Osteoblast (primary cell): Measurements from ENCODE around the gene GRIK2. TPM values are rescaled to one million over a fixed set of nuclear protein-coding genes. Genes with fewer than 3 reads are reported as not detected.

Experiments
- DNase-seq: peaks from one replicate; pipeline ENCODE4 v3.0.0; 2011; ENCODE audit warnings: low spot score, mixed read lengths; ENCODE audit not compliant: insufficient read length; ENCODE audit errors: missing footprints
- H2AFZ ChIP-seq: 2 replicates; pipeline ENCODE4 v1.6.0; 2011; ENCODE audit warnings: mild to moderate bottlenecking, low read length
- H3K27ac ChIP-seq: 2 replicates; pipeline ENCODE4 v1.5.1; 2011; ENCODE audit warnings: mild to moderate bottlenecking, low read depth, low read length, moderate library complexity
- H3K27me3 ChIP-seq: 2 replicates; pipeline ENCODE4 v1.6.0; 2012; ENCODE audit warnings: mild to moderate bottlenecking, control low read depth, inconsistent platforms, low read length, moderate library complexity; ENCODE audit not compliant: insufficient read depth
- H3K36me3 ChIP-seq: 2 replicates; pipeline ENCODE4 v1.5.1; 2011; ENCODE audit warnings: mild to moderate bottlenecking, low read length, control low read depth, moderate library complexity; ENCODE audit not compliant: insufficient read depth
- H3K4me1 ChIP-seq: 2 replicates; pipeline ENCODE4 v1.5.1; 2011; ENCODE audit warnings: mild to moderate bottlenecking, low read length, control low read depth, moderate library complexity; ENCODE audit not compliant: insufficient read depth
- H3K4me2 ChIP-seq: 2 replicates; pipeline ENCODE4 v1.6.0; 2011; ENCODE audit warnings: mild to moderate bottlenecking, low read length; ENCODE audit not compliant: insufficient read depth
- H3K4me3 ChIP-seq: fragments of 200-600 bp; sonication (generic); 3 replicates; pipeline ENCODE4 v1.5.1; 2012; ENCODE audit warnings: mild to moderate bottlenecking, low read length, inconsistent platforms; ENCODE audit not compliant: insufficient read depth
- H3K79me2 ChIP-seq: 2 replicates; pipeline ENCODE4 v1.6.0; 2012; ENCODE audit warnings: mild to moderate bottlenecking, low read length, control low read depth, inconsistent platforms; ENCODE audit not compliant: insufficient read depth
- H3K9me3 ChIP-seq: 2 replicates; pipeline ENCODE4 v1.5.1; 2011; ENCODE audit warnings: low read depth, low read length, control low read depth
- H4K20me1 ChIP-seq: 2 replicates; pipeline ENCODE4 v1.6.0; 2012; ENCODE audit warnings: mild to moderate bottlenecking, low read length, control low read depth; ENCODE audit not compliant: insufficient read depth
- total RNA-seq: library from RNA; depleted of rRNA; stranded (reverse); fragments of >200 nt; gene quantifications from 2 replicates; pipeline ENCODE4 v1.2.3, GENCODE V29; 2012
- TF ChIP-seq, protein P1 (sequence below): IDR thresholded peaks from 2 replicates; pipeline ENCODE4 v1.5.1; 2011; ENCODE audit warnings: mild to moderate bottlenecking, low read depth, low read length, moderate library complexity; ENCODE audit errors: extremely low read depth

GRIK2 gene
- total RNA-seq, 1 donor: 0.72 TPM

DNA sequence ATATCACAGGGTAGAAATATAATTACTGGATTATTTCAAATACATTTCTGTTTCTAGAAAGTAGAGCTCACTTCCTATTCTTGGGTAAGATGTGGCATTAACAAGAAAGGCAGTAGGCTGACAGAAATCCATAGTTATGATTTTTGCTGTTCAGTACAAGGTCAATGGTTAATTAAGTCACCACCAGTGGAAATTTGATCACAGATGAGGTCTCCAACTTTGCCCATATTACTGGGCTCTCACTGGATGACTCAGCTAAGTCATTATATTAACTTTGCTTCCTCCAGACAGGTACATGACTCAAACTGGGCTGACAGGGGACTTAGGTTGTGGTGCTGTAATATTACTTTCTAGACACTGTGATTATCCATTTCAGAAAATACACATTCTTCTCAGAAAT, 212.4 kb downstream of the GRIK2 start:
- Histone ChIP-seq H3K27ac (no peak overlapping the region), H3K36me3 (no peaks in the 10 kb centered on the region), H3K27me3 (no peaks in the 10 kb centered on the region), H3K4me3 (no peak overlapping the region), H2AFZ (no peak overlapping the region), H3K4me2 (no peak overlapping the region), H3K79me2 (no peaks in the 10 kb centered on the region), H3K4me1 (no peaks in the 10 kb centered on the region), H3K9me3 (no peaks in the 10 kb centered on the region), H4K20me1 (no peaks in the 10 kb centered on the region)
- TF ChIP-seq, protein P1, sequence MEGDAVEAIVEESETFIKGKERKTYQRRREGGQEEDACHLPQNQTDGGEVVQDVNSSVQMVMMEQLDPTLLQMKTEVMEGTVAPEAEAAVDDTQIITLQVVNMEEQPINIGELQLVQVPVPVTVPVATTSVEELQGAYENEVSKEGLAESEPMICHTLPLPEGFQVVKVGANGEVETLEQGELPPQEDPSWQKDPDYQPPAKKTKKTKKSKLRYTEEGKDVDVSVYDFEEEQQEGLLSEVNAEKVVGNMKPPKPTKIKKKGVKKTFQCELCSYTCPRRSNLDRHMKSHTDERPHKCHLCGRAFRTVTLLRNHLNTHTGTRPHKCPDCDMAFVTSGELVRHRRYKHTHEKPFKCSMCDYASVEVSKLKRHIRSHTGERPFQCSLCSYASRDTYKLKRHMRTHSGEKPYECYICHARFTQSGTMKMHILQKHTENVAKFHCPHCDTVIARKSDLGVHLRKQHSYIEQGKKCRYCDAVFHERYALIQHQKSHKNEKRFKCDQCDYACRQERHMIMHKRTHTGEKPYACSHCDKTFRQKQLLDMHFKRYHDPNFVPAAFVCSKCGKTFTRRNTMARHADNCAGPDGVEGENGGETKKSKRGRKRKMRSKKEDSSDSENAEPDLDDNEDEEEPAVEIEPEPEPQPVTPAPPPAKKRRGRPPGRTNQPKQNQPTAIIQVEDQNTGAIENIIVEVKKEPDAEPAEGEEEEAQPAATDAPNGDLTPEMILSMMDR: no peak
- DNase-seq: no peak

DNA sequence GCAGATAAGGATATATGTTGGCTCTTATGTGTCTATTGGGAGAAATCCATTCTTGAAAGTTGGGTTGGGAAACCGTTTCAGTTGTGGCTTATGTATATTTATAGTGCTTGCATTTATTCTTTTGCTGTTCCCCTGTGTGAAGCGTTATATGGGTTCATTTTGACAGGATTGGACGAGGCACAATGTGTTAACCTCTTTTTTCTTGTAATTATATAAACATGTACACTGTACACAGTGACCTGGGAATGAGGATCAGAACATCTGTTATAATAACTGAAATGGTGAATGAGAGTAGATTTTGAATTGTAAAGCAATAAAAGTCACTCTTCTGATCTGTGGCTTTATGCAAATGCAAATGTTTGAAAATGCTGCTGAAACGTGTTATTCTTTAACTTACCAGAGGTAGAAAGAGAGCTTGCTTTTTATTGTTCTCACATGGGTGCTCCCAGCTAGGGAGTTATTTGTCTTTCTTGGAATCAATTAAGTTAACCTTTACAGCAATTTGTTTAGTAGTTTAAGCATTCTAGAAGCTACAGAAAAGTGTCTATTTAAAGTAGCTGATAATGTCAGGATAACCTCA, 213.7 kb downstream of the GRIK2 start:
- no peak overlapping the region for H3K4me2 ChIP-seq

DNA sequence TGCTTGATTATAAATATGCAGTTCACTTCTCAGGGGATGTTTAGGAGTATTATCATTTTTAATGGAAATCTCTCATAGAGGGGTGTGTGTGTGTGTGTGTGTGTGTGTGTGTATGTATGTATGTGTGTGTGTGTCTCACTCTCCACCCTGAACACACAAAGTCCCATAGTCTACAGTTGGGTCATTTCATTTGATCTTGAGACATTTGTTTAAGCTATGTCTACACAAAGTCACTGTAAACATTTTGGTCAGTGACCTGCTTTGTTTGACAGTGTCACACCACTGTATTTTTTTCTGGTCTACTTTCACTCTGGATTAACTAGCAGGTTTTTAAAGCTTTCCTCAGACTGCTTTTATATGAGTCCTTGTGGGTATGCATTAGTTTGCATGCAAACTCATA, 215.2 kb downstream of the GRIK2 start:
- H3K4me3 ChIP-seq: no peak overlapping the region
- no peaks in the 10 kb centered on the region for H3K4me1 ChIP-seq
- no peaks in the 10 kb centered on the region for H3K36me3 ChIP-seq
- no peak for DNase-seq
- TF ChIP-seq, protein P1: no peak
- no peak overlapping the region for H3K4me2 ChIP-seq
- no peak overlapping the region for H2AFZ ChIP-seq
- no peaks in the 10 kb centered on the region for H4K20me1 ChIP-seq
- H3K27ac ChIP-seq: no peak overlapping the region
- H3K79me2 ChIP-seq: no peaks in the 10 kb centered on the region
- no peaks in the 10 kb centered on the region for H3K9me3 ChIP-seq
- H3K27me3 ChIP-seq: no peaks in the 10 kb centered on the region

More for the DNA sequence above, 213.7 kb downstream of the GRIK2 start:
- no peaks in the 10 kb centered on the region for H3K4me1 ChIP-seq
- TF ChIP-seq, protein P1: no peak
- H3K4me3 ChIP-seq: no peak overlapping the region
- no peaks in the 10 kb centered on the region for H3K36me3 ChIP-seq
- no peaks in the 10 kb centered on the region for H3K9me3 ChIP-seq
- no peak overlapping the region for H3K27ac ChIP-seq
- DNase-seq: no peak
- no peaks in the 10 kb centered on the region for H3K79me2 ChIP-seq
- H2AFZ ChIP-seq: no peak overlapping the region
- H4K20me1 ChIP-seq: no peaks in the 10 kb centered on the region
- H3K27me3 ChIP-seq: no peaks in the 10 kb centered on the region

DNA sequence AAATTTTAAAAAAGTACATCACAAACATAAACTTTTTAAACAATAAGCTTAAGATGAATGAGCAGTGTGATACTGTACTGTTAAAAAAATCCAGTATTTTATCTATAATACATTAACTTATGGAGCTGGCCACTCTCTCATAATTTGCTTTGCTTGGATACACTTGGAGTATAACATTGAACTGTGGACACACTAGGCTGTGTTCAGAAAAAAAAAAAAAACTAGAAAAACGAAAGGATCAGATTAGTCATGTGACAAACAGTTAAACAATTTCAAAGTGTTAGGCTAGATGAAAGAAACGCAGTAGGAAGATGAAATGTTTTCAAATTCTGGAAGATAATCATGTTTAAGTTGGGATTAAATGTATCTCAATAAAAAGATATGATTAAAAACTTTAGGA, 220.0 kb downstream of the GRIK2 start:
- TF ChIP-seq, protein P1: no peak
- no peaks in the 10 kb centered on the region for H3K27me3 ChIP-seq
- no peaks in the 10 kb centered on the region for H3K36me3 ChIP-seq
- H3K4me2 ChIP-seq: no peak overlapping the region
- no peaks in the 10 kb centered on the region for H3K9me3 ChIP-seq
- no peak overlapping the region for H3K4me3 ChIP-seq
- H3K79me2 ChIP-seq: no peaks in the 10 kb centered on the region
- no peaks in the 10 kb centered on the region for H3K4me1 ChIP-seq
- H2AFZ ChIP-seq: no peak overlapping the region
- no peaks in the 10 kb centered on the region for H4K20me1 ChIP-seq
- H3K27ac ChIP-seq: no peak overlapping the region
- DNase-seq: no peak
